ENCODE data around the gene FBN1.

GRCh38 chr15:48584812-48585563 lies 60.5 kb downstream of the FBN1 start:
- TF ChIP-seq CTCF (IDR thresholded peaks at IDR 0.05) (no peak), MYC (IDR thresholded peaks at IDR 0.05; ENCODE audit: borderline replicate concordance, low read length) (no peak), RAD21 (conservative IDR thresholded peaks at IDR 0.05 in 1 of 2, IDR thresholded peaks at IDR 0.05 in 1 of 2) (no peak)
